Left ventricle myocardium superior (tissue), 1 donor: ENCODE results near the gene ZYX. TPM values are rescaled to one million over a fixed set of nuclear protein-coding genes. Genes with fewer than 3 reads are reported as not detected.
"Not testable (repeated sequence)": the region's sequence is repeated elsewhere in the genome, so short reads cannot be mapped to it uniquely, and the experiment has no call there.

ENCODE experiments used
- ATAC-seq: fragments of 200-7000 bp; cut with Tn5 transposase; one replicate; pipeline ENCODE4 v1.9.1; 2020; ENCODE audit warnings: mild to moderate bottlenecking, moderate library complexity
- DNase-seq: peaks from one replicate; pipeline ENCODE4 v3.0.0-alpha.2; 2020
- intact Hi-C: fragments of 100-400 bp; cut with micrococcal nuclease; formaldehyde crosslinking; loops from one replicate; pipeline ENCODE4 v1.11.0; 2022
- total RNA-seq: library from RNA; stranded (reverse); fragmentation: NEBNext Ultra II Directional; extraction: Animal tissue kit (Norgen Biotek cat#: 25700); gene quantifications from one replicate; pipeline ENCODE4 v1.2.1, GENCODE V29; 2021
- donor health status: DM: no; HTN: yes; CAD: no; lungs with severe emphysema.

The ZYX gene
- total RNA-seq, 1 donor from 2014 or later: 73.9 TPM

GRCh38 chr7:143393267-143394041 lies 12.3 kb downstream of the ZYX start:
- DNase-seq (peak; percentile 38), ATAC-seq (no peak)
- intact Hi-C loops: no loop called here

- ATAC-seq (no peak), DNase-seq (no peak)
- intact Hi-C loops: no loop called here
These were observed 12.9 kb downstream of the ZYX start for GRCh38 chr7:143394068-143394467.

- intact Hi-C loops: no loop called here
- no peak for DNase-seq
- ATAC-seq: no peak
These were observed 13.6 kb downstream of the ZYX start for GRCh38 chr7:143394777-143395176.

GRCh38 chr7:143395187-143396149 lies 14.3 kb downstream of the ZYX start:
- peak; percentile 14 for ATAC-seq

GRCh38 chr7:143396182-143396581 lies 15.0 kb downstream of the ZYX start:
- intact Hi-C loops: no loop called here
- DNase-seq: no peak
- ATAC-seq: no peak

More at GRCh38 chr7:143395187-143396149, 14.3 kb downstream of the ZYX start:
- DNase-seq: peak; percentile 42
- intact Hi-C loops: no loop called here

- intact Hi-C loops: no loop called here
- DNase-seq (peak; percentile 51), ATAC-seq (peak; percentile 25)
These were observed 15.7 kb downstream of the ZYX start for GRCh38 chr7:143396625-143397556.

GRCh38 chr7:143397710-143398530 lies 16.8 kb downstream of the ZYX start:
- DNase-seq (no peak), ATAC-seq (no peak)
- intact Hi-C loops: no loop called here

- intact Hi-C loops: no loop called here
- no peak for DNase-seq
- no peak for ATAC-seq
These were observed 17.5 kb downstream of the ZYX start for GRCh38 chr7:143398616-143399015.

GRCh38 chr7:143399151-143399550 lies 18.0 kb downstream of the ZYX start:
- no peak for DNase-seq
- intact Hi-C loops: no loop called here

GRCh38 chr7:143399642-143400041 lies 18.5 kb downstream of the ZYX start:
- DNase-seq: peak; percentile 16
- ATAC-seq: no peak
- intact Hi-C loops: no loop called here

More at GRCh38 chr7:143399151-143399550, 18.0 kb downstream of the ZYX start:
- no peak for ATAC-seq

GRCh38 chr7:143401265-143401664 lies 20.1 kb downstream of the ZYX start:
- DNase-seq: peak; percentile 23
- intact Hi-C loops: no loop called here

GRCh38 chr7:143402233-143402632 lies 21.1 kb downstream of the ZYX start:
- intact Hi-C loops: not testable (repeated sequence)

More at GRCh38 chr7:143401265-143401664, 20.1 kb downstream of the ZYX start:
- ATAC-seq: no peak

GRCh38 chr7:143405173-143406001 lies 24.2 kb downstream of the ZYX start:
- peak; percentile 88 for ATAC-seq
- intact Hi-C loops: no loop called here
- peak; percentile 87 for DNase-seq

More at GRCh38 chr7:143402233-143402632, 21.1 kb downstream of the ZYX start:
- not testable (repeated sequence) for ATAC-seq, DNase-seq

- ATAC-seq (no peak), DNase-seq (no peak)
- intact Hi-C loops: no loop called here
These were observed 24.8 kb downstream of the ZYX start for GRCh38 chr7:143406002-143406357.

- no peak for DNase-seq
- intact Hi-C loops: no loop called here
- ATAC-seq: no peak
These were observed 26.4 kb downstream of the ZYX start for GRCh38 chr7:143407287-143408251.

GRCh38 chr7:143408252-143408685 lies 27.1 kb downstream of the ZYX start:
- ATAC-seq: no peak
- intact Hi-C loops: no loop called here
- no peak for DNase-seq
